H54 (cell line): ENCODE data around the gene OR4D6.

Experiments
- DNase-seq: peaks from one replicate; pipeline ENCODE4 v3.0.0; 2011; ENCODE audit warnings: low spot score, mixed read lengths; ENCODE audit not compliant: insufficient read length
- FAIRE-seq: peaks from 3 replicates; lab custom pipeline; 2011; peaks lifted over from hg19 to GRCh38; lab: Jason Lieb, UNC
- POLR2A ChIP-seq: IDR thresholded peaks from 2 replicates; pipeline ENCODE4 v1.6.1; 2011; ENCODE audit warnings: low read depth, mild to moderate bottlenecking, low read length

Gene OR4D6

GRCh38 chr11:59459916-59460315 is 3.2 kb downstream of the OR4D6 start:
- DNase-seq (no peak), FAIRE-seq (no peak)
- TF ChIP-seq POLR2A = no peak

GRCh38 chr11:59463190-59463641 is 6.5 kb downstream of the OR4D6 start:
- FAIRE-seq (no peak), DNase-seq (no peak)
- TF ChIP-seq POLR2A = no peak

- no peak for TF ChIP-seq POLR2A
- FAIRE-seq (no peak), DNase-seq (no peak)
Observed at GRCh38 chr11:59473015-59473414, 16.3 kb downstream of the OR4D6 start, which contains the start of gene OR4D10. Gene OR4D10 (plus strand): TSS chr11:59473315. CDS start chr11:59477430, 4,115 bp downstream.

GRCh38 chr11:59475176-59475575 is 18.4 kb downstream of the OR4D6 start:
- FAIRE-seq = no peak
- TF ChIP-seq POLR2A = no peak
- no peak for DNase-seq

GRCh38 chr11:59479906-59480305 is 23.1 kb downstream of the OR4D6 start:
- DNase-seq (no peak), FAIRE-seq (no peak)
- no peak for TF ChIP-seq POLR2A

- no peak for TF ChIP-seq POLR2A
- FAIRE-seq (no peak), DNase-seq (no peak)
Observed at GRCh38 chr11:59480359-59480758, 23.6 kb downstream of the OR4D6 start.

- TF ChIP-seq POLR2A = no peak
- no peak for FAIRE-seq
- DNase-seq = no peak
Observed at GRCh38 chr11:59501931-59502330, 45.2 kb downstream of the OR4D6 start.

- no peak for TF ChIP-seq POLR2A
- FAIRE-seq (no peak), DNase-seq (no peak)
Observed at GRCh38 chr11:59503276-59503675, 46.5 kb downstream of the OR4D6 start, which contains the start of gene OR4D11. Gene OR4D11 (plus strand): TSS chr11:59503576. CDS start chr11:59503576, 0 bp downstream.
